SK-N-SH (cell line): ENCODE results near the gene CDH4. TPM values are rescaled to one million over a fixed set of nuclear protein-coding genes. Genes with fewer than 3 reads are reported as not detected.

Experiments used
- CTCF ChIA-PET: fragments of 300-600, 350-600 bp; formaldehyde crosslinking; extraction: SDS; loops from one replicate; lab custom pipeline; 2021; lab: Yijun Ruan, JAX
- POLR2A ChIA-PET: fragments of 350-600 bp; sonication (Branson Sonifier 250); formaldehyde crosslinking; extraction: SDS; loops from one replicate; lab custom pipeline; 2020; ENCODE audit warnings: antibody characterized with exemption, inconsistent platforms; lab: Yijun Ruan, JAX
- DNase-seq: peaks from one replicate; pipeline ENCODE4 v3.0.0; 2012
- H2AFZ ChIP-seq: fragments of 200-600 bp; sonication (generic); 2 replicates; pipeline ENCODE4 v1.8.1; 2016; ENCODE audit warnings: antibody characterized with exemption, mild to moderate bottlenecking, low read depth
- H3F3A ChIP-seq: fragments of 200-600 bp; sonication (generic); replicated peaks from 2 replicates; pipeline ENCODE3; 2016; ENCODE audit warnings: antibody characterized with exemption, mild to moderate bottlenecking; ENCODE audit not compliant: insufficient read depth
- H3K27ac ChIP-seq, 2 experiments: fragments of 200-500 bp in 1 of 2; fragments of 200-600 bp in 1 of 2; sonication (Bioruptor generic) in 1 of 2; sonication (generic), shearing (Covaris generic) in 1 of 2; 2 replicates each; pipeline versions ENCODE4 v1.5.1 to v1.6.1; 2014 to 2016; ENCODE audit warnings: low read depth in 2 of 2, inconsistent platforms in 1 of 2, low read length in 1 of 2, mild to moderate bottlenecking in 1 of 2, mixed read lengths in 1 of 2
- H3K27me3 ChIP-seq: fragments of 200-600 bp; sonication (generic), shearing (Covaris generic); 2 replicates; pipeline ENCODE4 v1.6.1; 2016; ENCODE audit warnings: mixed run types; ENCODE audit not compliant: insufficient read depth
- H3K36me3 ChIP-seq, 2 experiments: fragments of 200-500 bp in 1 of 2; fragments of 200-600 bp in 1 of 2; sonication (Bioruptor generic) in 1 of 2; sonication (generic) in 1 of 2; replicated peaks in 1 of 2; 2 replicates each; pipeline versions ENCODE3 to v1.5.1; 2014 to 2016; ENCODE audit warnings: low read length in 1 of 2, mild to moderate bottlenecking in 1 of 2; ENCODE audit not compliant: insufficient read depth in 2 of 2, control insufficient read depth in 1 of 2
- H3K4me1 ChIP-seq, 2 experiments: fragments of 200-500 bp in 1 of 2; fragments of 200-600 bp in 1 of 2; sonication (Bioruptor generic) in 1 of 2; sonication (generic), shearing (Covaris generic) in 1 of 2; 2 replicates each; pipeline versions ENCODE4 v1.5.1 to v1.6.1; 2014 to 2016; ENCODE audit warnings: low read depth in 1 of 2, low read length in 1 of 2, mixed run types in 1 of 2; ENCODE audit not compliant: insufficient read depth in 2 of 2, control insufficient read depth in 1 of 2
- H3K4me2 ChIP-seq: fragments of 200-600 bp; sonication (generic), shearing (Covaris generic); 2 replicates; pipeline ENCODE4 v1.6.1; 2017; ENCODE audit warnings: mixed run types
- H3K4me3 ChIP-seq, 2 experiments: fragments of 200-500 bp in 1 of 2; fragments of 200-600 bp in 1 of 2; sonication (Bioruptor generic) in 1 of 2; sonication (generic), shearing (Covaris generic) in 1 of 2; 2 replicates each; pipeline versions ENCODE4 v1.5.1 to v1.8.1; 2014 to 2016; ENCODE audit warnings: low read depth in 2 of 2, inconsistent platforms in 1 of 2, low read length in 1 of 2, mild to moderate bottlenecking in 1 of 2, mixed read lengths in 1 of 2, moderate library complexity in 1 of 2
- H3K79me2 ChIP-seq: fragments of 200-600 bp; sonication (generic); 2 replicates; pipeline ENCODE4 v1.8.1; 2017; ENCODE audit warnings: mild to moderate bottlenecking; ENCODE audit not compliant: insufficient read depth
- H3K9ac ChIP-seq: fragments of 200-600 bp; sonication (generic); 2 replicates; pipeline ENCODE4 v1.6.1; 2017; ENCODE audit warnings: mixed run types
- H3K9me2 ChIP-seq: fragments of 200-600 bp; sonication (generic); 2 replicates; pipeline ENCODE4 v1.6.1; 2017; ENCODE audit warnings: mixed run types
- H3K9me3 ChIP-seq: fragments of 200-600 bp; sonication (generic); 2 replicates; pipeline ENCODE4 v1.6.1; 2017; ENCODE audit warnings: mixed run types, mild to moderate bottlenecking, moderate library complexity
- H4K20me1 ChIP-seq: fragments of 200-600 bp; sonication (generic); 2 replicates; pipeline ENCODE4 v1.6.1; 2017; ENCODE audit warnings: mild to moderate bottlenecking, mixed run types; ENCODE audit not compliant: insufficient read depth
- CHD2 ChIP-seq: fragments of 150-350 bp; IDR thresholded peaks from 2 replicates; pipeline ENCODE4 v1.6.1; 2018; ENCODE audit warnings: low read length; ENCODE audit not compliant: partially characterized antibody
- FOSL2 ChIP-seq: IDR thresholded peaks from 2 replicates; pipeline ENCODE4 v1.4.0; 2012; ENCODE audit warnings: low read depth, mild to moderate bottlenecking, moderate library complexity, borderline replicate concordance
- GABPA ChIP-seq: IDR thresholded peaks from 2 replicates; pipeline ENCODE4 v1.4.0; 2012; ENCODE audit warnings: low read depth, mild to moderate bottlenecking
- MXI1 ChIP-seq: IDR thresholded peaks from 2 replicates; pipeline ENCODE4 v1.6.1; 2012; ENCODE audit warnings: mild to moderate bottlenecking, low read depth, low read length, improper control_type of control experiment
- RAD21 ChIP-seq: IDR thresholded peaks from 2 replicates; pipeline ENCODE4 v1.6.1; 2012; ENCODE audit warnings: mild to moderate bottlenecking, low read length
- RCOR1 ChIP-seq: fragments of 150-350 bp; IDR thresholded peaks from 2 replicates; pipeline ENCODE4 v1.6.1; 2017; ENCODE audit warnings: antibody characterized with exemption, low read length
- SMC3 ChIP-seq: IDR thresholded peaks from 2 replicates; pipeline ENCODE4 v1.6.1; 2012; ENCODE audit warnings: low read depth, low read length, improper control_type of control experiment
- TCF12 ChIP-seq: IDR thresholded peaks from 2 replicates; pipeline ENCODE4 v1.4.0; 2012
- YY1 ChIP-seq: IDR thresholded peaks from 2 replicates; pipeline ENCODE4 v1.4.0; 2012; ENCODE audit warnings: low read depth, mild to moderate bottlenecking
- WGBS: methylation state at CpG from one replicate; pipeline ENCODE4 v1.1.6; 2017; ENCODE audit warnings: low lambda C conversion rate; 5-methylcytosine and 5-hydroxymethylcytosine counted together
- polyA plus RNA-seq, 3 experiments: library from polyadenylated mRNA; depleted of rRNA; stranded (reverse); fragments of >200 nt; gene quantifications; 2 replicates each; pipeline ENCODE4 v1.2.3, GENCODE V29; 2012
- TF ChIP-seq, protein P1 (sequence below): IDR thresholded peaks from 2 replicates; pipeline ENCODE4; 2012
- TF ChIP-seq, protein P2 (sequence below): fragments of 150-350 bp; IDR thresholded peaks from 2 replicates; pipeline ENCODE4 v1.6.1; 2017; ENCODE audit warnings: antibody characterized with exemption, low read length, low read depth, borderline replicate concordance
- TF ChIP-seq, protein P3 (sequence below): IDR thresholded peaks from 2 replicates; pipeline ENCODE4 v1.4.0; 2012; ENCODE audit warnings: low read depth, borderline replicate concordance

Gene CDH4
- polyA plus RNA-seq, 1 of the 3 experiments (the other 2 are of a cell fraction) = not detected

DNA sequence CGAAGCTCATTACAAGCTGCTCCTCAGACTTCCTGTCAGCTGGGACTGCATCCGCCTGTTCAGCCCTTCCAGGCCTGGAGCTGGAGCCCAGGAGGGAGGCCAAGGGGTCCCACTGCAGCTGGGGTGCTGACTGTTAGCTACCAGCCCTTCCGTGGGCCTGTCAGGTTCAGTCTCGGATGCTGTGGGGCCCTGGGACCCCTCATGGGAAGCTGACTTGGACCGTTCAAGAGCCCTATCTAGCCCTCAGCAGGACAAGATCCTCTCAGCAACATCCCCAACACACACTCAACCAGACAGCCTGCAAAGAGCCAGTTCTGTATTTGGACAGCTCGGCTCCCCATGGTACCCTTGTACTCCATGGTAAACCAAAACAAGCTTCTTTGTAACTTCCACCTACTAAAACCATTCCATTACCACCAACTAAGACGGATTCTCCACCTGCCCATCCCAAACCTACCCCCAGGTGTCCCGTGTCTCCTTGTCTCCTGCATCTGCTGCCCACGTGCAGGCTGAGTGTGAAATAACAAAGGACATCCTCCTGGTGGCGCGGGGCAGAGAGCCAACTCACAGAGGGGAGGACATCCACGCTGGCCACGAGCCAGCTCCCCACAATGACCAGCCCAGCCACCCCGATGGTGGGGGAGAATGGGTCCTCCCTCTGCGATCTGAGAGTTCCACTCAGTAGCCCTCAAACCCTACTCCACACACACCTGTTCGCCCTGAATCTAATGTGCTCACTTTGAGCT, 702.4 kb downstream of the CDH4 start:
- H3K36me3 ChIP-seq = no peaks in the 10 kb centered on the region
- no peak overlapping the region for H3K27ac ChIP-seq
- H3K9ac ChIP-seq = no peak overlapping the region
- H3K4me2 ChIP-seq = no peak overlapping the region
- no peaks in the 10 kb centered on the region for H3K27me3 ChIP-seq
- no peak overlapping the region for H3K4me3 ChIP-seq
- H3K4me1 ChIP-seq = peaks cover 0 to 5% of the 10 kb centered on the region in 2 experiments; a peak in 1 of 4 replicates
- no peak for TF ChIP-seq SMC3
- TF ChIP-seq YY1 = no peak
- TF ChIP-seq TCF12 = no peak
- TF ChIP-seq, protein P1, sequence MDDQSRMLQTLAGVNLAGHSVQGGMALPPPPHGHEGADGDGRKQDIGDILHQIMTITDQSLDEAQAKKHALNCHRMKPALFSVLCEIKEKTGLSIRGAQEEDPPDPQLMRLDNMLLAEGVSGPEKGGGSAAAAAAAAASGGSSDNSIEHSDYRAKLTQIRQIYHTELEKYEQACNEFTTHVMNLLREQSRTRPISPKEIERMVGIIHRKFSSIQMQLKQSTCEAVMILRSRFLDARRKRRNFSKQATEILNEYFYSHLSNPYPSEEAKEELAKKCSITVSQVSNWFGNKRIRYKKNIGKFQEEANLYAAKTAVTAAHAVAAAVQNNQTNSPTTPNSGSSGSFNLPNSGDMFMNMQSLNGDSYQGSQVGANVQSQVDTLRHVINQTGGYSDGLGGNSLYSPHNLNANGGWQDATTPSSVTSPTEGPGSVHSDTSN = no peak
- TF ChIP-seq, protein P2, sequence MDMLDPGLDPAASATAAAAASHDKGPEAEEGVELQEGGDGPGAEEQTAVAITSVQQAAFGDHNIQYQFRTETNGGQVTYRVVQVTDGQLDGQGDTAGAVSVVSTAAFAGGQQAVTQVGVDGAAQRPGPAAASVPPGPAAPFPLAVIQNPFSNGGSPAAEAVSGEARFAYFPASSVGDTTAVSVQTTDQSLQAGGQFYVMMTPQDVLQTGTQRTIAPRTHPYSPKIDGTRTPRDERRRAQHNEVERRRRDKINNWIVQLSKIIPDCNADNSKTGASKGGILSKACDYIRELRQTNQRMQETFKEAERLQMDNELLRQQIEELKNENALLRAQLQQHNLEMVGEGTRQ = no peak
- no peak for TF ChIP-seq MXI1
- no peak for TF ChIP-seq CHD2
- no peak for TF ChIP-seq GABPA
- no peak for TF ChIP-seq FOSL2
- no peak for TF ChIP-seq RAD21
- TF ChIP-seq, protein P3, sequence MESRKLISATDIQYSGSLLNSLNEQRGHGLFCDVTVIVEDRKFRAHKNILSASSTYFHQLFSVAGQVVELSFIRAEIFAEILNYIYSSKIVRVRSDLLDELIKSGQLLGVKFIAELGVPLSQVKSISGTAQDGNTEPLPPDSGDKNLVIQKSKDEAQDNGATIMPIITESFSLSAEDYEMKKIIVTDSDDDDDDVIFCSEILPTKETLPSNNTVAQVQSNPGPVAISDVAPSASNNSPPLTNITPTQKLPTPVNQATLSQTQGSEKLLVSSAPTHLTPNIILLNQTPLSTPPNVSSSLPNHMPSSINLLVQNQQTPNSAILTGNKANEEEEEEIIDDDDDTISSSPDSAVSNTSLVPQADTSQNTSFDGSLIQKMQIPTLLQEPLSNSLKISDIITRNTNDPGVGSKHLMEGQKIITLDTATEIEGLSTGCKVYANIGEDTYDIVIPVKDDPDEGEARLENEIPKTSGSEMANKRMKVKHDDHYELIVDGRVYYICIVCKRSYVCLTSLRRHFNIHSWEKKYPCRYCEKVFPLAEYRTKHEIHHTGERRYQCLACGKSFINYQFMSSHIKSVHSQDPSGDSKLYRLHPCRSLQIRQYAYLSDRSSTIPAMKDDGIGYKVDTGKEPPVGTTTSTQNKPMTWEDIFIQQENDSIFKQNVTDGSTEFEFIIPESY = no peak
- no peak for TF ChIP-seq RCOR1
- TF ChIP-seq, all 33 proteins: peak for 0
- no peak for DNase-seq
- Histone ChIP-seq H4K20me1 (no peaks in the 10 kb centered on the region), H3F3A (no peaks in the 10 kb centered on the region), H2AFZ (no peak overlapping the region), H3K9me2 (no peaks in the 10 kb centered on the region), H3K9me3 (no peaks in the 10 kb centered on the region), H3K79me2 (no peaks in the 10 kb centered on the region)
- ChIA-PET POLR2A (no interaction called here), CTCF (interaction anchor here (0.8 kb wide), 1 partner anchor 16 kb away, joined by 3 read pairs; no protein-coding TSS in a partner anchor)
- WGBS = 37% methylated on average over 12 of the region's 16 CpGs
